ENCODE results near the gene TRIM17.

GRCh38 chr1:228362141-228362883 lies 54.3 kb downstream of the TRIM17 start:
- TF ChIP-seq CTCF (IDR thresholded peaks at IDR 0.05) = no peak
- no peak for TF ChIP-seq POLR2A (IDR thresholded peaks at IDR 0.05)
- no peak for TF ChIP-seq POLR2AphosphoS5 (IDR thresholded peaks at IDR 0.05)

All from suprapubic skin (tissue), 4 donors.